ENCODE data around the gene GMNC. TPM values are rescaled to one million over a fixed set of nuclear protein-coding genes. Genes with fewer than 3 reads are reported as not detected.
"Not testable (repeated sequence)": the region's sequence is repeated elsewhere in the genome, so short reads cannot be mapped to it uniquely, and the experiment has no call there.

The GMNC gene
- total RNA-seq, 1 donor from 2014 or later = under 0.01 TPM

GRCh38 chr3:190876433-190876832 is 13.9 kb upstream of the GMNC start:
- H3K9me3 ChIP-seq (ENCODE audit: control insufficient read depth in 3 of 3, low read length in 3 of 3); H3K9ac ChIP-seq (ENCODE audit: low read depth in 1 of 3, low read length in 3 of 3); H3K4me1 ChIP-seq (ENCODE audit: control insufficient read depth in 3 of 3, insufficient read depth in 3 of 3, low read length in 3 of 3); H3K36me3 ChIP-seq (ENCODE audit: control insufficient read depth in 3 of 3, insufficient read depth in 3 of 3, low read length in 3 of 3); H3K27ac ChIP-seq (ENCODE audit: low read depth, low read length); H3K4me3 ChIP-seq (ENCODE audit: low read length in 3 of 3); H3K27me3 ChIP-seq (ENCODE audit: control insufficient read depth in 3 of 3, insufficient read depth in 3 of 3, low read length in 3 of 3): not testable (repeated sequence)

- H3K4me1 ChIP-seq (ENCODE audit: control insufficient read depth in 3 of 3, insufficient read depth in 3 of 3, low read length in 3 of 3); H3K27ac ChIP-seq (ENCODE audit: low read depth, low read length); H3K9ac ChIP-seq (ENCODE audit: low read depth in 1 of 3, low read length in 3 of 3): not testable (repeated sequence)
Measured at GRCh38 chr3:190875061-190875460, 12.6 kb upstream of the GMNC start.

GRCh38 chr3:190870127-190870526 is 7.6 kb upstream of the GMNC start:
- Histone ChIP-seq H3K4me3 (ENCODE audit: low read length in 3 of 3) (no peak overlapping the region), H3K27ac (ENCODE audit: low read depth, low read length) (no peak overlapping the region), H3K36me3 (ENCODE audit: control insufficient read depth in 3 of 3, insufficient read depth in 3 of 3, low read length in 3 of 3) (no peaks in the 10 kb centered on the region), H3K27me3 (ENCODE audit: control insufficient read depth in 3 of 3, insufficient read depth in 3 of 3, low read length in 3 of 3) (no peaks in the 10 kb centered on the region), H3K9me3 (ENCODE audit: control insufficient read depth in 3 of 3, low read length in 3 of 3) (no peaks in the 10 kb centered on the region), H3K9ac (ENCODE audit: low read depth in 1 of 3, low read length in 3 of 3) (no peak overlapping the region), H3K4me1 (ENCODE audit: control insufficient read depth in 3 of 3, insufficient read depth in 3 of 3, low read length in 3 of 3) (no peaks in the 10 kb centered on the region)

More at GRCh38 chr3:190875061-190875460, 12.6 kb upstream of the GMNC start:
- H3K4me3 ChIP-seq (ENCODE audit: low read length in 3 of 3); H3K27me3 ChIP-seq (ENCODE audit: control insufficient read depth in 3 of 3, insufficient read depth in 3 of 3, low read length in 3 of 3); H3K36me3 ChIP-seq (ENCODE audit: control insufficient read depth in 3 of 3, insufficient read depth in 3 of 3, low read length in 3 of 3); H3K9me3 ChIP-seq (ENCODE audit: control insufficient read depth in 3 of 3, low read length in 3 of 3): not testable (repeated sequence)

GRCh38 chr3:190867071-190867470 is 4.6 kb upstream of the GMNC start:
- no peak overlapping the region for H3K4me3 ChIP-seq (ENCODE audit: low read length in 3 of 3)
- no peaks in the 10 kb centered on the region for H3K27me3 ChIP-seq (ENCODE audit: control insufficient read depth in 3 of 3, insufficient read depth in 3 of 3, low read length in 3 of 3)
- H3K9ac ChIP-seq (ENCODE audit: low read depth in 1 of 3, low read length in 3 of 3) = no peak overlapping the region
- H3K27ac ChIP-seq (ENCODE audit: low read depth, low read length) = no peak overlapping the region
- no peaks in the 10 kb centered on the region for H3K9me3 ChIP-seq (ENCODE audit: control insufficient read depth in 3 of 3, low read length in 3 of 3)
- H3K4me1 ChIP-seq (ENCODE audit: control insufficient read depth in 3 of 3, insufficient read depth in 3 of 3, low read length in 3 of 3) = peaks cover 0 to 8% (median 0%) of the 10 kb centered on the region in 3 donors
- H3K36me3 ChIP-seq (ENCODE audit: control insufficient read depth in 3 of 3, insufficient read depth in 3 of 3, low read length in 3 of 3) = no peaks in the 10 kb centered on the region

- H3K27me3 ChIP-seq (ENCODE audit: control insufficient read depth in 3 of 3, insufficient read depth in 3 of 3, low read length in 3 of 3) = no peaks in the 10 kb centered on the region
- no peak overlapping the region for H3K4me3 ChIP-seq (ENCODE audit: low read length in 3 of 3)
Measured at GRCh38 chr3:190865828-190866227, 3.3 kb upstream of the GMNC start.

GRCh38 chr3:190865419-190865818 is 2.9 kb upstream of the GMNC start:
- no peak overlapping the region for H3K27ac ChIP-seq (ENCODE audit: low read depth, low read length)
- H3K27me3 ChIP-seq (ENCODE audit: control insufficient read depth in 3 of 3, insufficient read depth in 3 of 3, low read length in 3 of 3) = no peaks in the 10 kb centered on the region
- H3K9ac ChIP-seq (ENCODE audit: low read depth in 1 of 3, low read length in 3 of 3) = no peak overlapping the region
- no peaks in the 10 kb centered on the region for H3K36me3 ChIP-seq (ENCODE audit: control insufficient read depth in 3 of 3, insufficient read depth in 3 of 3, low read length in 3 of 3)
- H3K9me3 ChIP-seq (ENCODE audit: control insufficient read depth in 3 of 3, low read length in 3 of 3) = no peaks in the 10 kb centered on the region
- no peak overlapping the region for H3K4me3 ChIP-seq (ENCODE audit: low read length in 3 of 3)
- peaks cover 0 to 8% (median 0%) of the 10 kb centered on the region in 3 donors for H3K4me1 ChIP-seq (ENCODE audit: control insufficient read depth in 3 of 3, insufficient read depth in 3 of 3, low read length in 3 of 3)

More at GRCh38 chr3:190865828-190866227, 3.3 kb upstream of the GMNC start:
- H3K9me3 ChIP-seq (ENCODE audit: control insufficient read depth in 3 of 3, low read length in 3 of 3) = no peaks in the 10 kb centered on the region
- no peaks in the 10 kb centered on the region for H3K36me3 ChIP-seq (ENCODE audit: control insufficient read depth in 3 of 3, insufficient read depth in 3 of 3, low read length in 3 of 3)
- no peak overlapping the region for H3K9ac ChIP-seq (ENCODE audit: low read depth in 1 of 3, low read length in 3 of 3)
- peaks cover 0 to 8% (median 0%) of the 10 kb centered on the region in 3 donors for H3K4me1 ChIP-seq (ENCODE audit: control insufficient read depth in 3 of 3, insufficient read depth in 3 of 3, low read length in 3 of 3)
- H3K27ac ChIP-seq (ENCODE audit: low read depth, low read length) = no peak overlapping the region

- Histone ChIP-seq H3K9me3 (ENCODE audit: control insufficient read depth in 3 of 3, low read length in 3 of 3) (no peaks in the 10 kb centered on the region), H3K27ac (ENCODE audit: low read depth, low read length) (no peak overlapping the region), H3K4me3 (ENCODE audit: low read length in 3 of 3) (no peak overlapping the region), H3K27me3 (ENCODE audit: control insufficient read depth in 3 of 3, insufficient read depth in 3 of 3, low read length in 3 of 3) (no peaks in the 10 kb centered on the region), H3K9ac (ENCODE audit: low read depth in 1 of 3, low read length in 3 of 3) (no peak overlapping the region), H3K36me3 (ENCODE audit: control insufficient read depth in 3 of 3, insufficient read depth in 3 of 3, low read length in 3 of 3) (no peaks in the 10 kb centered on the region), H3K4me1 (ENCODE audit: control insufficient read depth in 3 of 3, insufficient read depth in 3 of 3, low read length in 3 of 3) (peaks cover 0 to 8% (median 0%) of the 10 kb centered on the region in 3 donors)
Measured at GRCh38 chr3:190864002-190864401, 1.5 kb upstream of the GMNC start.

GRCh38 chr3:190863119-190863465 is 598 bp upstream of the GMNC start:
- H3K27me3 ChIP-seq (ENCODE audit: control insufficient read depth in 3 of 3, insufficient read depth in 3 of 3, low read length in 3 of 3) = no peaks in the 10 kb centered on the region
- peak overlapping the region; percentile 58 to 77 (median 60) for H3K9ac ChIP-seq (ENCODE audit: low read depth in 1 of 3, low read length in 3 of 3)
- peak overlapping the region; percentile 36 for H3K27ac ChIP-seq (ENCODE audit: low read depth, low read length)
- H3K4me1 ChIP-seq (ENCODE audit: control insufficient read depth in 3 of 3, insufficient read depth in 3 of 3, low read length in 3 of 3) = peaks cover 0 to 8% (median 0%) of the 10 kb centered on the region in 3 donors
- no peaks in the 10 kb centered on the region for H3K36me3 ChIP-seq (ENCODE audit: control insufficient read depth in 3 of 3, insufficient read depth in 3 of 3, low read length in 3 of 3)
- no peaks in the 10 kb centered on the region for H3K9me3 ChIP-seq (ENCODE audit: control insufficient read depth in 3 of 3, low read length in 3 of 3)
- peak overlapping the region; percentile 71 to 80 (median 72) for H3K4me3 ChIP-seq (ENCODE audit: low read length in 3 of 3)

GRCh38 chr3:190860521-190860920 is 2.0 kb downstream of the GMNC start:
- H3K36me3 ChIP-seq (ENCODE audit: control insufficient read depth in 3 of 3, insufficient read depth in 3 of 3, low read length in 3 of 3) = no peaks in the 10 kb centered on the region
- H3K9me3 ChIP-seq (ENCODE audit: control insufficient read depth in 3 of 3, low read length in 3 of 3) = no peaks in the 10 kb centered on the region
- H3K27ac ChIP-seq (ENCODE audit: low read depth, low read length) = no peak overlapping the region
- H3K9ac ChIP-seq (ENCODE audit: low read depth in 1 of 3, low read length in 3 of 3) = no peak overlapping the region
- H3K4me3 ChIP-seq (ENCODE audit: low read length in 3 of 3) = no peak overlapping the region
- no peaks in the 10 kb centered on the region for H3K27me3 ChIP-seq (ENCODE audit: control insufficient read depth in 3 of 3, insufficient read depth in 3 of 3, low read length in 3 of 3)
- peaks cover 0 to 8% (median 0%) of the 10 kb centered on the region in 3 donors for H3K4me1 ChIP-seq (ENCODE audit: control insufficient read depth in 3 of 3, insufficient read depth in 3 of 3, low read length in 3 of 3)

GRCh38 chr3:190855151-190855550 is 7.3 kb downstream of the GMNC start:
- no peaks in the 10 kb centered on the region for H3K27me3 ChIP-seq (ENCODE audit: control insufficient read depth in 3 of 3, insufficient read depth in 3 of 3, low read length in 3 of 3)
- H3K27ac ChIP-seq (ENCODE audit: low read depth, low read length) = no peak overlapping the region

GRCh38 chr3:190854062-190854461 is 8.4 kb downstream of the GMNC start:
- Histone ChIP-seq H3K36me3 (ENCODE audit: control insufficient read depth in 3 of 3, insufficient read depth in 3 of 3, low read length in 3 of 3) (no peaks in the 10 kb centered on the region), H3K27me3 (ENCODE audit: control insufficient read depth in 3 of 3, insufficient read depth in 3 of 3, low read length in 3 of 3) (no peaks in the 10 kb centered on the region), H3K27ac (ENCODE audit: low read depth, low read length) (no peak overlapping the region), H3K9me3 (ENCODE audit: control insufficient read depth in 3 of 3, low read length in 3 of 3) (no peaks in the 10 kb centered on the region), H3K4me3 (ENCODE audit: low read length in 3 of 3) (no peak overlapping the region), H3K9ac (ENCODE audit: low read depth in 1 of 3, low read length in 3 of 3) (no peak overlapping the region), H3K4me1 (ENCODE audit: control insufficient read depth in 3 of 3, insufficient read depth in 3 of 3, low read length in 3 of 3) (no peaks in the 10 kb centered on the region)

More at GRCh38 chr3:190855151-190855550, 7.3 kb downstream of the GMNC start:
- Histone ChIP-seq H3K4me1 (ENCODE audit: control insufficient read depth in 3 of 3, insufficient read depth in 3 of 3, low read length in 3 of 3) (no peaks in the 10 kb centered on the region), H3K4me3 (ENCODE audit: low read length in 3 of 3) (no peak overlapping the region), H3K36me3 (ENCODE audit: control insufficient read depth in 3 of 3, insufficient read depth in 3 of 3, low read length in 3 of 3) (no peaks in the 10 kb centered on the region), H3K9me3 (ENCODE audit: control insufficient read depth in 3 of 3, low read length in 3 of 3) (no peaks in the 10 kb centered on the region), H3K9ac (ENCODE audit: low read depth in 1 of 3, low read length in 3 of 3) (no peak overlapping the region)
